ENCODE results near the gene VPS33B.

VPS33B gene

DNA sequence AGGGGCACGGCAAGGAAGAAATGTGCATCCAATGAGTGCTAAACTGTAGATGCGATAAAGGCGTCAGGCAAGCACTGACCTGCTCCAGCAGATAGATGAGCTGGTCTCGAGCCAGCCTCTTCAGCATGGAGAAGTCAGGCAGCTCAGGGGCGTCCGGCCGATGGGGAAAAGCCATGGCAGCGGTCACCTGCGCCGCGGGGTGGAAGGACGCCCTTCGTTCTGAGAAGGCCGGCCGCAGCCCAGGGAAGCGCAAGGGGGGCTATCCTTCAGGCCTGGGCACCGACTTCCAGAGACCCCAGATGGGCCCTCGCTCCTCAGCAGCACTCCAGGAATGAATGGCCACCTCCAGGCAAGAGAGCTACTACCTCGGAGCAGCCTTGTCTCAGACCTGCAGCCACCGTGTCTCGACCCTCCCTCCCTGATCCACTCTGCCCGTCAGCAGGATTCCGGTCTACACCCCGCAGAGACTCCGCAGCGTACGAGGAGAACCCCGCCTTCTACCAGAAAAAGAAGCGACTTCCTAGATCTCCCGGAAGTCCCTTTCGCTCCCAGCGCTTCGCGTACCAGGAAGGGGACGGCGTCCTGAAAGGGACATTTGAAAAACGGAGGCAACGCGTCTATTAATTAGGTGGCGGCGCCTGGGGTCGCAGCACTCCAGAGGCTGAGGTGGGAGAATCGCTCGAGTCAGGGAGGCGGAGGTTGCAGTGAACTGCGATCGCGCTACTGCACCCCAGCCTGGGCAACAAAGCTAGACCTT, at the start of gene VPS33B:
TSS of gene VPS33B (minus strand) at position 520 of the 757 bp plus-strand sequence. CDS start at position 175, 345 bp downstream.
- no peak for TF ChIP-seq CTCF (IDR thresholded peaks at IDR 0.05; ENCODE audit: extremely low read depth, missing control alignments)
- peak; percentile 70 for DNase-seq (ENCODE audit: low spot score)

DNA sequence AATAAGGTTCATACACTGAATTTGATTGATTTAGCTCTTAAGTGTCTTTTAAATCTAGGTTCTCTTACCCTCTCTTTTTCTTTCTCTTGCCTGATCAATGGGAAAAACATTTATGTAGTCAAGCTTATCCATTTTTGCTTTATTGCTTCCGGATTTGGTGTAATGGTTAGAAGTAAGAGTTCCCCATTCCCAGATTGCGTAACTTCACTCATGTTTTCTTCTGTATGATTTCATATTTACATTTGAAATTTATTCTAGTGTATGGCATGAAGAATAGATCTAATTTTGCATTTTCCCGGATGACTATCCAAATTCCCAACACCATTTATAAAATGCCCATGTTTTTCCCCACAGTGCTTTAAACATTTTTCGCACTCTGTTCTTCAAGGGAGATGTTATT, 49.8 kb upstream of the VPS33B start:
- DNase-seq (ENCODE audit: low spot score): no peak

GRCh38 chr15:91070872-91071271, 48.5 kb upstream of the VPS33B start:
- DNase-seq (ENCODE audit: low spot score): no peak
- no peak for TF ChIP-seq CTCF (IDR thresholded peaks at IDR 0.05; ENCODE audit: extremely low read depth, missing control alignments)

More for the DNA sequence above, 49.8 kb upstream of the VPS33B start:
- TF ChIP-seq CTCF (IDR thresholded peaks at IDR 0.05; ENCODE audit: extremely low read depth, missing control alignments): no peak

DNA sequence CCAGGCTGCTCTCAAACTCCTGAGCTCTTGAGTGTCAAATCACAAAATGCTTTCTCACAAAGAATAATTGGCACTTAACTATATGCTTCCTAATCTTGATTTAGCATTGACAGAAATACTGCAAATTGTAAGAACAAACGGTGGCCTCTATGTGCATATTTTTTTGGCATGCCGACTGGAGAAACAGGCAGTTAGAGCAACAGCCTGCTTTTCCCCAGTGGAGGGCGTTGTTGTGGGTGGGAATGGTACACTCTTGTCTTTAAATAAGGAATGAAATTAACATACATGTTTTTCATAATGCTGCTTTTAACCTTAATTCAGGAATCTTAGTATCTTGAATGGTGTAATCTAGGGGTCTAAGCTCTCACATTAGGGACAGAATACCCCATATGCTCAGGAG, 46.6 kb upstream of the VPS33B start:
- TF ChIP-seq CTCF (IDR thresholded peaks at IDR 0.05; ENCODE audit: extremely low read depth, missing control alignments): no peak
- DNase-seq (ENCODE audit: low spot score): no peak

DNA sequence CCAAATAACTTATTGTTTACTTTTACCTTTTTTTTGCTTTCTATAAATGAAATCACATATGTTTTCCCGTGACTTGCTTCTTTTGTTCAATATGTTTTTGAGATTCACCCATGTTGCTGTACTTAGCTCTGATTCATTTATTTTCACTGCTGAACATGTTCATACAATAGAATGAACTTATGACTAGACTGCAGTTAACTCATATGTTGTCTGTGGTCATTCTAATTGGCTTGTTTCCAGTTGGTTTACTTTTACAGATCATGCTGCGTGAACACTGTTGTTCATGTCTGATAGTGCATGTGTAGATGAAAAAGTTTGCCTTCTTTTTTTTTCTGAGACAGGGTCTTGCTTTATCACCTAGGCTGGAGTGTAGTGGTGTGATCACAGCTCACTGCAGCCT, 46.0 kb upstream of the VPS33B start:
- DNase-seq (ENCODE audit: low spot score): no peak
- no peak for TF ChIP-seq CTCF (IDR thresholded peaks at IDR 0.05; ENCODE audit: extremely low read depth, missing control alignments)

GRCh38 chr15:91067036-91067435, 44.6 kb upstream of the VPS33B start:
- no peak for DNase-seq (ENCODE audit: low spot score)
- no peak for TF ChIP-seq CTCF (IDR thresholded peaks at IDR 0.05; ENCODE audit: extremely low read depth, missing control alignments)

DNA sequence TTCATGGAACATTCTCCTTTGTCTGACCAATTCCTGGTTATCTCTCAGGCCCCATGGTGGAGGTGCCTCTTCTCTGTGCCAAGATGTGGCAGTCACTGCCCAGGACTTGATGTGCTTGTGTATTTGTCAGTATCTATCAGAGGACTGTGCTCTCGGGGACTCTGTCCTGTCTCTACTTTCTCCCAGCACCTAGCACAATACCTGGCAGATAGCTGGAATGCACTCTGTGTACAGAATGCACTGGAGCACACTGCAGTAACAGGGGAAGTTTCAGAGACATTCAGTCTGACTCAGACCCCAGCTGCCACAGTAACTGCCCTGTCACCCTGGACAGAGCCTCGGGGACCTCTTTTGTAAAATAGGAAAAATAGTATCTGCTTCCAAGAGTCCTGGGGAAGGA, 43.1 kb upstream of the VPS33B start:
- TF ChIP-seq CTCF (IDR thresholded peaks at IDR 0.05; ENCODE audit: extremely low read depth, missing control alignments): no peak

More for the DNA sequence above, 43.1 kb upstream of the VPS33B start:
- no peak for DNase-seq (ENCODE audit: low spot score)
